H1 (cell line): ENCODE data around the gene WDR54. TPM values are rescaled to one million over a fixed set of nuclear protein-coding genes. Genes with fewer than 3 reads are reported as not detected.

Experiments
- CTCF ChIA-PET: fragments of 300-600 bp; sonication (Branson Sonifier 250); formaldehyde crosslinking; loops from one replicate; lab custom pipeline; 2021; ENCODE audit not compliant: partially characterized antibody; lab: Charles Lee
- POLR2A ChIA-PET: fragments of 300-600 bp; sonication (Branson Sonifier 250); formaldehyde crosslinking; loops from one replicate; lab custom pipeline; 2021; ENCODE audit warnings: inconsistent platforms; ENCODE audit not compliant: partially characterized antibody; lab: Charles Lee
- DNase-seq, 2 experiments: peaks; one replicate each; pipeline versions ENCODE4 v3.0.0 to v3.0.0-alpha.2; 2010 to 2022; ENCODE audit warnings: low spot score in 2 of 2, low read depth in 1 of 2, mixed read lengths in 1 of 2
- FAIRE-seq: peaks from 2 replicates; lab custom pipeline; 2011; peaks lifted over from hg19 to GRCh38; lab: Jason Lieb, UNC
- H2AFZ ChIP-seq: 2 replicates; pipeline ENCODE4 v1.8.1; 2012; ENCODE audit warnings: low read length, inconsistent platforms
- H2AK5ac ChIP-seq: 2 replicates; pipeline ENCODE4 v1.6.1; 2013; ENCODE audit warnings: low read depth, low read length
- H2BK120ac ChIP-seq: replicated peaks from 2 replicates; pipeline ENCODE3; 2013; ENCODE audit warnings: low read depth, low read length, inconsistent platforms
- H2BK12ac ChIP-seq: 2 replicates; pipeline ENCODE4 v1.6.1; 2013; ENCODE audit warnings: low read depth, low read length
- H2BK15ac ChIP-seq: 2 replicates; pipeline ENCODE4 v1.6.1; 2013; ENCODE audit warnings: low read length
- H2BK20ac ChIP-seq: 2 replicates; pipeline ENCODE4 v1.6.1; 2013; ENCODE audit warnings: low read length
- H2BK5ac ChIP-seq: 2 replicates; pipeline ENCODE4 v1.6.1; 2013; ENCODE audit warnings: low read depth, low read length
- H3K14ac ChIP-seq: 2 replicates; pipeline ENCODE4 v1.6.1; 2013; ENCODE audit warnings: inconsistent platforms; ENCODE audit not compliant: insufficient read length
- H3K18ac ChIP-seq: 2 replicates; pipeline ENCODE4 v1.6.1; 2013; ENCODE audit warnings: low read length; ENCODE audit errors: extremely low read depth
- H3K23ac ChIP-seq: 2 replicates; pipeline ENCODE4 v1.6.1; 2013; ENCODE audit warnings: inconsistent platforms; ENCODE audit not compliant: insufficient read length
- H3K23me2 ChIP-seq: 2 replicates; pipeline ENCODE4 v1.6.1; 2013; ENCODE audit warnings: low read depth, low read length
- H3K27ac ChIP-seq: 2 replicates; pipeline ENCODE4 v1.6.1; 2011; ENCODE audit warnings: low read depth, low read length, inconsistent platforms
- H3K27me3 ChIP-seq, 4 experiments: replicated peaks in 1 of 4; 1 replicate in 1 of 4; 2 replicates in 3 of 4; pipeline versions ENCODE4 v1.6.1 to v1.8.1; 2011 to 2013; ENCODE audit warnings: low read length in 3 of 4, mild to moderate bottlenecking in 3 of 4, inconsistent platforms in 2 of 4, mixed read lengths in 2 of 4, moderate library complexity in 1 of 4; ENCODE audit not compliant: control insufficient read depth in 3 of 4, insufficient read depth in 3 of 4; ENCODE audit errors: extremely low read depth in 1 of 4
- H3K36me3 ChIP-seq, 4 experiments: 2 replicates each; pipeline versions ENCODE4 v1.6.1 to v1.8.1; 2011 to 2013; ENCODE audit warnings: mild to moderate bottlenecking in 4 of 4, low read length in 3 of 4, moderate library complexity in 2 of 4, control low read depth in 1 of 4, inconsistent platforms in 1 of 4; ENCODE audit not compliant: insufficient read depth in 4 of 4, control insufficient read depth in 2 of 4
- H3K4ac ChIP-seq: replicated peaks from 2 replicates; pipeline ENCODE3; 2013; ENCODE audit warnings: low read length, low read depth, mixed read lengths, inconsistent platforms; ENCODE audit not compliant: insufficient read length
- H3K4me1 ChIP-seq, 4 experiments: replicated peaks in 1 of 4; 1 replicate in 1 of 4; 2 replicates in 3 of 4; pipeline versions ENCODE4 v1.6.1 to v1.8.1; 2011 to 2013; ENCODE audit warnings: low read length in 3 of 4, inconsistent platforms in 2 of 4, mixed read lengths in 1 of 4; ENCODE audit not compliant: insufficient read depth in 4 of 4, control insufficient read depth in 3 of 4
- H3K4me2 ChIP-seq, 2 experiments: 2 replicates each; pipeline versions ENCODE4 v1.6.1 to v1.8.1; 2011 to 2013; ENCODE audit warnings: low read depth in 2 of 2, low read length in 2 of 2, control low read depth in 1 of 2, inconsistent platforms in 1 of 2, mild to moderate bottlenecking in 1 of 2; ENCODE audit not compliant: insufficient read depth in 1 of 2
- H3K4me3 ChIP-seq, 4 experiments: fragments of 200-600, 300-600 bp in 1 of 4; sonication (generic), shearing (Covaris generic), sonication (Bioruptor Twin) in 1 of 4; 2 replicates each; pipeline versions ENCODE4 v1.5.1 to v1.8.1; 2011 to 2016; ENCODE audit warnings: low read length in 4 of 4, low read depth in 3 of 4, control low read depth in 2 of 4, inconsistent platforms in 2 of 4, mild to moderate bottlenecking in 2 of 4, mixed read lengths in 1 of 4, moderate library complexity in 1 of 4; ENCODE audit not compliant: insufficient read depth in 2 of 4; ENCODE audit errors: extremely low read depth in 1 of 4
- H3K56ac ChIP-seq: replicated peaks from 2 replicates; pipeline ENCODE3; 2013; ENCODE audit warnings: low read depth, mild to moderate bottlenecking, mixed read lengths, low read length, inconsistent platforms; ENCODE audit not compliant: insufficient read length
- H3K79me1 ChIP-seq: 2 replicates; pipeline ENCODE4 v1.6.1; 2013; ENCODE audit warnings: low read depth, low read length, control low read depth
- H3K79me2 ChIP-seq, 2 experiments: 2 replicates each; pipeline versions ENCODE4 v1.6.1 to v1.8.1; 2012 to 2013; ENCODE audit warnings: low read length in 2 of 2, mild to moderate bottlenecking in 2 of 2, inconsistent platforms in 1 of 2; ENCODE audit not compliant: insufficient read depth in 2 of 2, control insufficient read depth in 1 of 2
- H3K9ac ChIP-seq, 4 experiments: replicated peaks in 1 of 4; 1 replicate in 1 of 4; 2 replicates in 3 of 4; pipeline versions ENCODE4 v1.6.1 to v1.8.1; 2011 to 2013; ENCODE audit warnings: low read depth in 3 of 4, low read length in 3 of 4, control low read depth in 2 of 4, mild to moderate bottlenecking in 2 of 4, moderate library complexity in 2 of 4, inconsistent platforms in 1 of 4; ENCODE audit errors: extremely low read depth in 1 of 4
- H3K9me3 ChIP-seq, 2 experiments: 2 replicates each; pipeline versions ENCODE4 v1.6.1 to v1.8.1; 2012 to 2013; ENCODE audit warnings: mild to moderate bottlenecking in 2 of 2, moderate library complexity in 2 of 2, control low read depth in 1 of 2, inconsistent platforms in 1 of 2, low read depth in 1 of 2, low read length in 1 of 2, mixed read lengths in 1 of 2; ENCODE audit not compliant: insufficient read depth in 2 of 2
- H4K20me1 ChIP-seq, 2 experiments: replicated peaks in 1 of 2; 2 replicates each; pipeline versions ENCODE3 to v1.8.1; 2011 to 2013; ENCODE audit warnings: inconsistent platforms in 2 of 2, low read length in 2 of 2, mild to moderate bottlenecking in 1 of 2; ENCODE audit not compliant: insufficient read depth in 2 of 2, control insufficient read depth in 1 of 2
- H4K5ac ChIP-seq: 2 replicates; pipeline ENCODE4 v1.6.1; 2013; ENCODE audit warnings: low read length, low read depth, mixed read lengths, inconsistent platforms; ENCODE audit not compliant: insufficient read length
- H4K8ac ChIP-seq: 2 replicates; pipeline ENCODE4 v1.8.0; 2013; ENCODE audit warnings: mild to moderate bottlenecking, moderate library complexity, low read length, inconsistent platforms; ENCODE audit not compliant: insufficient read depth; ENCODE audit errors: extremely low read depth
- H4K91ac ChIP-seq: replicated peaks from 2 replicates; pipeline ENCODE3; 2013; ENCODE audit warnings: low read length, mixed read lengths, inconsistent platforms; ENCODE audit not compliant: insufficient read length
- CREB1 ChIP-seq: IDR thresholded peaks from 2 replicates; pipeline ENCODE4 v1.6.1; 2012; ENCODE audit warnings: inconsistent platforms
- HDAC2 ChIP-seq, 2 experiments: fragments of 300-600 bp in 1 of 2; sonication (generic) in 1 of 2; IDR thresholded peaks; 2 replicates each; pipeline ENCODE4 v1.6.1; 2011 to 2012; ENCODE audit warnings: low read depth in 2 of 2, low read length in 2 of 2, mild to moderate bottlenecking in 2 of 2, moderate library complexity in 2 of 2, borderline replicate concordance in 1 of 2, inconsistent platforms in 1 of 2
- HDAC6 ChIP-seq: IDR thresholded peaks from one replicate; pipeline ENCODE4 v1.7.1; 2012; ENCODE audit warnings: low read depth, mild to moderate bottlenecking, inconsistent platforms, low read length, moderate library complexity
- POLR2A ChIP-seq, 2 experiments: IDR thresholded peaks; 1 replicate in 1 of 2; 2 replicates in 1 of 2; pipeline ENCODE4 v1.6.1; 2011; ENCODE audit warnings: low read depth in 2 of 2, low read length in 2 of 2, mild to moderate bottlenecking in 2 of 2; ENCODE audit errors: control extremely low read depth in 1 of 2
- RAD21 ChIP-seq, 2 experiments: IDR thresholded peaks in 1 of 2; conservative IDR thresholded peaks in 1 of 2; 2 replicates each; pipeline ENCODE4 v1.6.1; 2011; ENCODE audit warnings: low read depth in 2 of 2, low read length in 2 of 2, improper control_type of control experiment in 1 of 2, inconsistent platforms in 1 of 2, mild to moderate bottlenecking in 1 of 2, moderate library complexity in 1 of 2
- RNF2 ChIP-seq: fragments of 200-900, 300-1000 bp; sonication (generic); IDR thresholded peaks from 2 replicates; pipeline ENCODE4 v1.7.1; 2016; ENCODE audit warnings: borderline replicate concordance, low read depth, mild to moderate bottlenecking, antibody characterized with exemption, low read length; ENCODE audit not compliant: poor library complexity, severe bottlenecking; ENCODE audit errors: missing control alignments
- SAP30 ChIP-seq: fragments of 300-600 bp; sonication (generic); IDR thresholded peaks from 2 replicates; pipeline ENCODE4 v1.7.1; 2012; ENCODE audit warnings: low read length, moderate library complexity, mild to moderate bottlenecking, inconsistent platforms; ENCODE audit not compliant: insufficient read depth, insufficient replicate concordance
- SIX5 ChIP-seq: IDR thresholded peaks from 2 replicates; pipeline ENCODE4 v1.6.1; 2011; ENCODE audit warnings: mild to moderate bottlenecking, low read depth, low read length
- SRF ChIP-seq: IDR thresholded peaks from 2 replicates; pipeline ENCODE4 v1.6.1; 2011; ENCODE audit warnings: mild to moderate bottlenecking, low read depth, low read length, moderate library complexity
- WGBS, 2 experiments: shearing (Covaris generic) in 1 of 2; methylation state at CpG; one replicate each; pipeline versions ENCODE4 v1.1.6 to v1.1.7; 2013 to 2015; ENCODE audit warnings: low lambda C conversion rate in 2 of 2, mixed read lengths in 2 of 2, inconsistent platforms in 1 of 2, low coverage in 1 of 2, missing lambda C conversion rate in 1 of 2; ENCODE audit not compliant: insufficient replicate concordance in 2 of 2, insufficient coverage in 1 of 2, insufficient read length in 1 of 2; ENCODE audit errors: extremely low coverage in 1 of 2, missing lambda C conversion rate in 1 of 2; 5-methylcytosine and 5-hydroxymethylcytosine counted together
- polyA plus RNA-seq, 7 experiments: library from polyadenylated mRNA; depleted of rRNA in 3 of 7; stranded (reverse) in 5 of 7; unstranded in 2 of 7; fragments of >200 nt in 5 of 7; fragments of 200-250 nt in 2 of 7; gene quantifications; 1 replicate in 5 of 7; 2 replicates in 1 of 7; 4 replicates in 1 of 7; pipeline versions ENCODE4 v1.2.1 to v1.2.3, GENCODE V29; 2011 to 2013; ENCODE audit warnings: missing spikeins in 2 of 7, mixed read lengths in 2 of 7
- total RNA-seq: library from RNA; stranded (reverse); fragmentation: NEBNext Ultra II Directional; extraction: Animal tissue kit (Norgen Biotek cat#: 25700); gene quantifications from 2 replicates; pipeline ENCODE4 v1.2.1, GENCODE V29; 2021

Gene WDR54
- total and polyA plus RNA-seq, 2 of the 8 experiments (the other 6 are each of a cell fraction or from before 2014, with no cell fraction given) = 41.6 to 125 TPM

DNA sequence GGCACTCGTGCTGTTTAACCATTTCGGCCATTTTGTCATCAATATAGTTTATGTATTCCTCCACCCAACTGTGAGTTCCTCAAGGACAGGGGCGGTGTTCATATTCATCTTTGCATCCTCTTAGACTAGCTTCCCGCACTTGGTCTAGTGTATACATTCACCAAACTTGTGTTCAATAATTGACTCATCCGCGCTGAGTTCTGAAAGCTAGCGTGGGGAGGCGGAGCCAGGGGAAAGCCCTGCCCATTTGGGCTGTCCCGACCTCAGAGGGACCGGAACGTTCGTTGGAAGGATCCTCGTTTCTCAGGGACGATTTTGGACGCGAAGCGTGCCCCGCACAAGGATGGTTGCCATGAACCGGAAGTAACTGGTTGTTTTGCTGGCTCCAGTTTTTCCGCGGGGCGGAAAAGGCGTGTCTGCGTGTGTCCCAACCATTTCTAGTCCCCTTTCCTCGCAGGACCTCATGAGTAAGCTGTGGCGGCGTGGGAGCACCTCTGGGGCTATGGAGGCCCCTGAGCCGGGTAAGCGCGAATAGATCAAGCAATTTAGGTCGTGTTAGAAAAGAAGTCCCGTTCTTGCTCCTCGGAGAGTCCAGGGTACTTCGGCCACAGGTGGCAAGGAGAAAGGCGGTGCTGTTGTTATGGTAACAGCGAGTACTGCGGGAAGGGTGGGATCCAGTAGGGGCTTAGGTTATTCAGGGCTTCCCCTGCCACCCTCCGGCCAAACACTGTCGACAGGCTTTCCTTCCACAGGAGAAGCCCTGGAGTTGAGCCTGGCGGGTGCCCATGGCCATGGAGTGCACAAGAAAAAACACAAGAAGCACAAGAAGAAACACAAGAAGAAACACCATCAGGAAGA is 33.4 kb downstream of the WDR54 start, which contains the start of gene INO80B:
INO80B (plus strand) TSS at position 434 of the 858 bp plus-strand sequence; CDS start at position 464, 30 bp downstream.
- Histone ChIP-seq H2BK20ac (no peak within 1 kb of the TSS), H2AK5ac (no peak within 1 kb of the TSS), H3K79me2 (peaks cover 0 to 9% of the 10 kb centered on the region in 2 experiments; a peak in 1 of 4 replicates), H3K9ac (peak within 1 kb of the TSS in 3 of 4 experiments; percentile 8 to 52 (median 44); a peak in 5 of 7 replicates), H3K23ac (no peak within 1 kb of the TSS), H4K8ac (no peak within 1 kb of the TSS), H3K4me3 (peak within 1 kb of the TSS; percentile 64 to 96 (median 83)), H3K4ac (peak within 1 kb of the TSS; percentile 61), H4K20me1 (no peaks in the 10 kb centered on the region), H2BK120ac (no peak within 1 kb of the TSS), H2AFZ (peak within 1 kb of the TSS; percentile 93), H2BK15ac (no peak within 1 kb of the TSS; the same call in 1 of the 2 replicates), H4K91ac (no peak within 1 kb of the TSS), H3K56ac (no peak within 1 kb of the TSS), H3K36me3 (no peaks in the 10 kb centered on the region), H4K5ac (peak within 1 kb of the TSS; percentile 61), H3K27ac (peak within 1 kb of the TSS; percentile 55), H2BK12ac (no peak within 1 kb of the TSS), H3K14ac (no peak within 1 kb of the TSS), H3K27me3 (no peaks in the 10 kb centered on the region), H2BK5ac (no peak within 1 kb of the TSS; the same call in 1 of the 2 replicates), H3K23me2 (peaks cover 16% of the 10 kb centered on the region; the same call in 1 of the 2 replicates), H3K18ac (peak within 1 kb of the TSS; percentile 49; the same call in 1 of the 2 replicates), H3K4me1 (peaks cover 0 to 10% (median 2%) of the 10 kb centered on the region in 4 experiments; a peak in 5 of 7 replicates), H3K4me2 (peak within 1 kb of the TSS; percentile 62 to 82), H3K79me1 (no peaks in the 10 kb centered on the region; the same call in 1 of the 2 replicates), H3K9me3 (no peaks in the 10 kb centered on the region)
- 3% methylated on average over 40 of the region's 40 CpGs; no CpG with 5 or more reads in 1 of the 2 experiments for WGBS, 2 experiments
- FAIRE-seq (peak; percentile 71), DNase-seq (peak; percentile 86 to 98)
- ChIA-PET CTCF (interaction anchor here (0.8 to 10.5 kb wide), 14 partner anchors 9 to 133 kb away, joined by 3 to 86 read pairs (median 3); partner anchors contain the start of genes CCDC142, MRPL53 and TTC31), POLR2A (interaction anchor here (0.8 to 10.5 kb wide), 14 partner anchors 8 to 231 kb away, joined by 3 to 89 read pairs (median 6); partner anchors contain the start of genes C2orf81, CCDC142, MOGS and MRPL53)
- peak; percentile 93 for TF ChIP-seq SIX5
- TF ChIP-seq SRF = peak; percentile 51; the same call in 1 of the 2 replicates
- peak; percentile 80 for TF ChIP-seq CREB1
- peak in 1 of 2 experiments; percentile 75; a peak in 2 of 3 replicates for TF ChIP-seq POLR2A (IDR thresholded peaks at IDR 0.05; ENCODE audit: control extremely low read depth in 1 of 2, low read depth in 2 of 2, low read length in 2 of 2)
- TF ChIP-seq HDAC2 (IDR thresholded peaks at IDR 0.05; ENCODE audit: borderline replicate concordance in 1 of 2, low read depth in 2 of 2, low read length in 2 of 2) = peak; percentile 91 to 99; a peak in 2 of 4 replicates
- no peak for TF ChIP-seq RNF2
- peak; percentile 100 for TF ChIP-seq SAP30
- peak; percentile 12 to 21; a peak in 1 of 4 replicates for TF ChIP-seq RAD21 (IDR thresholded peaks at IDR 0.05 in 1 of 2, conservative IDR thresholded peaks at IDR 0.05 in 1 of 2; ENCODE audit: low read depth in 2 of 2, low read length in 2 of 2)
- no peak for TF ChIP-seq HDAC6
